HG02852 (cell line): Measurements from ENCODE around the gene NBPF12.
"Not testable (repeated sequence)": the region's sequence is repeated elsewhere in the genome, so short reads cannot be mapped to it uniquely, and the experiment has no call there.

ENCODE experiments used
- ATAC-seq: cut with Tn5 transposase; IDR thresholded peaks from one replicate; pipeline ENCODE4 v1.9.1; 2021; ENCODE audit warnings: mild to moderate bottlenecking, moderate library complexity; ENCODE audit not compliant: unreplicated experiment

Gene NBPF12

GRCh38 chr1:146938242-146938902 lies at the start of gene NBPF12:
Gene NBPF12, plus strand, starts transcription at chr1:146938324. Its CDS starts 21,820 bp downstream, at chr1:146960144.
- ATAC-seq = peak; percentile 76

GRCh38 chr1:146891355-146891754 lies 46.8 kb upstream of the NBPF12 start:
- not testable (repeated sequence) for ATAC-seq

- ATAC-seq = not testable (repeated sequence)
Observed at GRCh38 chr1:146892331-146892730, 45.8 kb upstream of the NBPF12 start.

- not testable (repeated sequence) for ATAC-seq
Observed at GRCh38 chr1:146907565-146908261, 30.4 kb upstream of the NBPF12 start.

GRCh38 chr1:146912975-146913374 lies 25.1 kb upstream of the NBPF12 start:
- ATAC-seq = not testable (repeated sequence)

GRCh38 chr1:146920811-146921210 lies 17.3 kb upstream of the NBPF12 start:
- ATAC-seq = not testable (repeated sequence)

GRCh38 chr1:146922614-146923013 lies 15.5 kb upstream of the NBPF12 start:
- not testable (repeated sequence) for ATAC-seq

- ATAC-seq = not testable (repeated sequence)
Observed at GRCh38 chr1:146924106-146924505, 14.0 kb upstream of the NBPF12 start.

GRCh38 chr1:146926413-146926812 lies 11.7 kb upstream of the NBPF12 start:
- ATAC-seq = not testable (repeated sequence)

- not testable (repeated sequence) for ATAC-seq
Observed at GRCh38 chr1:146930225-146930624, 7.9 kb upstream of the NBPF12 start.

- peak; percentile 34 for ATAC-seq
Observed at GRCh38 chr1:146934390-146935223, 3.5 kb upstream of the NBPF12 start.

- not testable (repeated sequence) for ATAC-seq
Observed at GRCh38 chr1:146937462-146937861, 662 bp upstream of the NBPF12 start.

GRCh38 chr1:146938927-146939786 lies 1.0 kb downstream of the NBPF12 start:
- ATAC-seq = peak; percentile 26

GRCh38 chr1:146940293-146940692 lies 2.2 kb downstream of the NBPF12 start:
- ATAC-seq = not testable (repeated sequence)

- not testable (repeated sequence) for ATAC-seq
Observed at GRCh38 chr1:146943342-146943886, 5.3 kb downstream of the NBPF12 start.

- ATAC-seq = not testable (repeated sequence)
Observed at GRCh38 chr1:146948127-146948526, 10.0 kb downstream of the NBPF12 start.

GRCh38 chr1:146964340-146964739 lies 26.2 kb downstream of the NBPF12 start:
- not testable (repeated sequence) for ATAC-seq

- ATAC-seq = not testable (repeated sequence)
Observed at GRCh38 chr1:146966351-146966750, 28.2 kb downstream of the NBPF12 start.

- not testable (repeated sequence) for ATAC-seq
Observed at GRCh38 chr1:146970656-146971055, 32.5 kb downstream of the NBPF12 start.

GRCh38 chr1:146972681-146973080 lies 34.6 kb downstream of the NBPF12 start:
- not testable (repeated sequence) for ATAC-seq
